Type B pancreatic cell (in vitro differentiated cells): ENCODE data around the gene G6PC3. TPM values are rescaled to one million over a fixed set of nuclear protein-coding genes. Genes with fewer than 3 reads are reported as not detected.

ENCODE experiments used
- DNase-seq: peaks from one replicate; pipeline ENCODE4 v3.0.0; 2021; ENCODE audit warnings: mixed read lengths; ENCODE audit not compliant: unreplicated experiment; ENCODE audit errors: extremely low spot score
- H3K27ac Mint-ChIP-seq: 2 replicates; pipeline ENCODE4 v1.8.0; 2021; ENCODE audit warnings: mild to moderate bottlenecking, mixed read lengths
- H3K27me3 Mint-ChIP-seq: 2 replicates; pipeline ENCODE4 v1.8.0; 2021; ENCODE audit warnings: mixed read lengths
- H3K36me3 Mint-ChIP-seq: 2 replicates; pipeline ENCODE4 v1.8.0; 2021; ENCODE audit warnings: mixed read lengths
- H3K4me1 Mint-ChIP-seq: one replicate; pipeline ENCODE4 v1.8.0; 2021; ENCODE audit warnings: mixed read lengths; ENCODE audit not compliant: unreplicated experiment
- H3K4me3 Mint-ChIP-seq: 2 replicates; pipeline ENCODE4 v1.8.0; 2021; ENCODE audit warnings: mild to moderate bottlenecking, mixed read lengths
- H3K9me3 Mint-ChIP-seq: 2 replicates; pipeline ENCODE4 v1.8.0; 2021; ENCODE audit warnings: mixed read lengths
- CTCF ChIP-seq: fragments of 200-600 bp; sonication (generic); conservative IDR thresholded peaks from 2 replicates; pipeline ENCODE4 v1.5.0; 2021; ENCODE audit warnings: antibody characterized with exemption, mild to moderate bottlenecking
- total RNA-seq: library from RNA; stranded (reverse); gene quantifications from 2 replicates; pipeline ENCODE4 v1.2.1, GENCODE V29; 2021; ENCODE audit warnings: low replicate concordance

G6PC3 gene
- total RNA-seq, 1 donor from 2014 or later = 63.7 TPM

GRCh38 chr17:44086364-44087311, 16.1 kb downstream of the G6PC3 start:
- TF ChIP-seq CTCF = no peak
- DNase-seq = no peak
- H3K4me1 Mint-ChIP-seq = peaks cover 20% of the 10 kb centered on the region
- peak overlapping the region; percentile 87 for H3K27ac Mint-ChIP-seq
- H3K36me3 Mint-ChIP-seq = peaks cover 5% of the 10 kb centered on the region
- H3K9me3 Mint-ChIP-seq = no peaks in the 10 kb centered on the region
- no peaks in the 10 kb centered on the region for H3K27me3 Mint-ChIP-seq
- peak overlapping the region; percentile 79 for H3K4me3 Mint-ChIP-seq

- H3K27ac Mint-ChIP-seq = peak overlapping the region; percentile 87
- peak overlapping the region; percentile 79 for H3K4me3 Mint-ChIP-seq
Measured at GRCh38 chr17:44087319-44087718, 16.8 kb downstream of the G6PC3 start.

GRCh38 chr17:44088254-44088653, 17.7 kb downstream of the G6PC3 start:
- Mint-ChIP-seq H3K36me3 (peaks cover 5% of the 10 kb centered on the region), H3K4me3 (no peak overlapping the region), H3K27me3 (no peaks in the 10 kb centered on the region), H3K9me3 (no peaks in the 10 kb centered on the region), H3K4me1 (peaks cover 20% of the 10 kb centered on the region), H3K27ac (peak overlapping the region; percentile 24)
- no peak for TF ChIP-seq CTCF
- DNase-seq = no peak

More at GRCh38 chr17:44087319-44087718, 16.8 kb downstream of the G6PC3 start:
- Mint-ChIP-seq H3K27me3 (no peaks in the 10 kb centered on the region), H3K4me1 (peaks cover 20% of the 10 kb centered on the region), H3K9me3 (no peaks in the 10 kb centered on the region), H3K36me3 (peaks cover 5% of the 10 kb centered on the region)
- TF ChIP-seq CTCF = no peak
- DNase-seq = no peak

- Mint-ChIP-seq H3K9me3 (no peaks in the 10 kb centered on the region), H3K27me3 (no peaks in the 10 kb centered on the region), H3K4me1 (peaks cover 19% of the 10 kb centered on the region), H3K27ac (no peak overlapping the region), H3K4me3 (no peak overlapping the region), H3K36me3 (peaks cover 5% of the 10 kb centered on the region)
- DNase-seq = no peak
- TF ChIP-seq CTCF = no peak
Measured at GRCh38 chr17:44091200-44091997, 20.9 kb downstream of the G6PC3 start.

GRCh38 chr17:44092051-44092450, 21.5 kb downstream of the G6PC3 start:
- Mint-ChIP-seq H3K36me3 (peaks cover 5% of the 10 kb centered on the region), H3K9me3 (no peaks in the 10 kb centered on the region), H3K4me1 (peaks cover 16% of the 10 kb centered on the region), H3K27ac (no peak overlapping the region), H3K4me3 (no peak overlapping the region), H3K27me3 (no peaks in the 10 kb centered on the region)
- no peak for TF ChIP-seq CTCF
- DNase-seq = no peak
